AG20443 (cell line): ENCODE data around the gene CDK18.

Experiments used
- DNase-seq: peaks from one replicate; pipeline ENCODE4 v3.0.0; 2012; ENCODE audit warnings: low spot score, mixed read lengths

The CDK18 gene

DNA sequence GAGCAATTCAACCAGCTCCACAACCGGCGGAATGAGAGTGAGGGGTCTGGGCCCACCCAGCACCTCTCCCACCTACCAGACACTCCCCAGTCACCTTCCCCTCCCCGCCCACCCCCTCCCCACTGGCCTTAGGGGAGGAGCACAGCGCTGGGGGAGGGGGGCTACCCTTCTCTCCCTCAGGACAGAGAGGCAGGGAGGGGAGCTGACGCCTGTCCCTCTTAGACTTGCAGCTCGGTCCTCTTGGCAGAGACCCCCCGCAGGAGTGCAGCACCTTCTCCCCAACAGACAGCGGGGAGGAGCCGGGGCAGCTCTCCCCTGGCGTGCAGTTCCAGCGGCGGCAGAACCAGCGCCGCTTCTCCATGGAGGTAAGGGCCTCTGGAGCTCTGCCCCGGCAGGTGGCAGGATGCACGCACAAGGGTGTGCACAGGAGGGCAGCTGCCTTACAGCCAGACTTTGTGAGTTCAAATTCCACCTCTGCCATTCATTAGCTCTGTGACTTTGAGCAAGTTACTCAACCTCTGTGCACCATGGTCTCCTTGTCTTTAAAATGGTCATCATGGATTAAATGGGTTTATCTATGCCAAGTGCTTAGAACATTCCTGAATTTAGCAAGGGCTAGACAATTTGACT lies 18.9 kb downstream of the CDK18 start:
- DNase-seq, result no peak

DNA sequence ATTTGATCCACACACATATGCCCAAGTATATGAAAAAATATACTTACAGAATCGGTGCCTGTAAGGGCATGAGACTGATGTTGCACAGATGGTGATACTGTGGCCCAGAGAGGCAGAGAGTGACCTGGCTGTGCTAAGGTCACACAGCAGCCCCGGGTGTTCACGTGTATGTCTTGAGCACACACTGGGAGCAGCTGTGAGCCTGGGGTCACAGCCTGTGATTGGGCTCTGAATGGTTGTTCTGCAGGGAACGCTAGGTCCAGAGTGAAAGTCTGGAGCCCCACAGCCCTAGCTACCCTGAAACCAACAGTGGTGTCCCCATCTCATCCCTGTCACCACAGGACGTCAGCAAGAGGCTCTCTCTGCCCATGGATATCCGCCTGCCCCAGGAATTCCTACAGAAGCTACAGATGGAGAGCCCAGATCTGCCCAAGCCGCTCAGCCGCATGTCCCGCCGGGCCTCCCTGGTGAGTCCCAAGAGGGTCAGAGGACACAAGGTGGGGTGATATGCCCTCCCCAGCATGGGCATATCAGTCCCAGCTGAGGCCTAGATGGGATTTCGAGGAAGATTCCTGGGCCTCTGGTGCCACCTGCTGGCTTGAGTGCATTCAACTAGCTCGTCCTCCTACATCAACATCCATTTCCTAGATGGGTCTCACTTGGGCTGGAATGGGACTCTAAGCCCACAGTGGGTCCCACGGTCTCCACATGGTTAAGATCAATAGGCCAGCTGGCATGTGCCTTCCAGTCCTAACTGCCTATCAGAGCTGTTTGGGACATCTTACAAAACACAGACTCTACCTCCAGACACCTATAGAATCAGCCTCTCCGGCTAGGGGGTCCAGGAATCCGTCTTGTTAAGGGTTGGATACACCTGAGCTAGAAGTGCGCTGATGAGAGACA lies 19.7 kb downstream of the CDK18 start:
- peak; percentile 87 for DNase-seq

DNA sequence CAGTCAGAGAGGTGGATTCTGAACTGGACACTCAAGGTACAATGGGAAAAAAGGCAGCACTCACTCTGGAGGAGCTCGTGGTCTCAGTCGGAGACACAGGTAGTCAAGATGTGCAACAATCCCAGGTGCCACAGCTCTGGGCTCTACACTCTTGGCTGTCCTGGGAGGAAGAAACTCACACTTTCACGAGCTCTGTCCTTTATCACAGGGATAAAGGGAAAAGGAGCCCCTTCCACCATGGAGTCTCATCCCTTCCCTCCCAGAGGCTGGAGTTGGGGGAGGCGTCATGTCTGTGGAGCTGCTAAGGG lies 20.3 kb downstream of the CDK18 start:
- DNase-seq, result no peak

- DNase-seq, result no peak
Measured at GRCh38 chr1:205525495-205526285, 21.2 kb downstream of the CDK18 start.

GRCh38 chr1:205526431-205526830 lies 22.0 kb downstream of the CDK18 start:
- no peak for DNase-seq

- DNase-seq, result no peak
Measured at GRCh38 chr1:205527931-205528330, 23.5 kb downstream of the CDK18 start.

DNA sequence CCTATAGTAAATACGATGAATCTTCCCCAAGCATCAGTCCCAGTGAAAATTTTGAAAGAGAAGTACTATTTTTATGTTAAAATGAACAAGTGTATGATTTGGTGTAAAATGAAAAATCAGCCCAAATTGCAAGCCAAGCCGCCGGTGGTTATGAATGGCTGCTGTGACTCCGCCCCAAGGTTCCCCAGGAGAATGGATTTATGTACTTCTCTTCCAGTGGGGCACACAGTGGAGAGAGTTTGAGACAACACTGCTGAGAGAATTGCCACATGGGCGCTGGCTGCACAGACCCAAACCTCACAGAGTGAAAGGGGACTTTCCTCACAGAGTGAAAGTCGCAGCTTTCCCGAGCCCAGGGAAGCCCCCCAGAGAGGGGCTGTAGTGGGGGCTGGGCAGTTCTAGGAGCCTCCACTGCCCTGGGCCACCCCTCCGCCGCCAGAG lies 24.0 kb downstream of the CDK18 start:
- no peak for DNase-seq

DNA sequence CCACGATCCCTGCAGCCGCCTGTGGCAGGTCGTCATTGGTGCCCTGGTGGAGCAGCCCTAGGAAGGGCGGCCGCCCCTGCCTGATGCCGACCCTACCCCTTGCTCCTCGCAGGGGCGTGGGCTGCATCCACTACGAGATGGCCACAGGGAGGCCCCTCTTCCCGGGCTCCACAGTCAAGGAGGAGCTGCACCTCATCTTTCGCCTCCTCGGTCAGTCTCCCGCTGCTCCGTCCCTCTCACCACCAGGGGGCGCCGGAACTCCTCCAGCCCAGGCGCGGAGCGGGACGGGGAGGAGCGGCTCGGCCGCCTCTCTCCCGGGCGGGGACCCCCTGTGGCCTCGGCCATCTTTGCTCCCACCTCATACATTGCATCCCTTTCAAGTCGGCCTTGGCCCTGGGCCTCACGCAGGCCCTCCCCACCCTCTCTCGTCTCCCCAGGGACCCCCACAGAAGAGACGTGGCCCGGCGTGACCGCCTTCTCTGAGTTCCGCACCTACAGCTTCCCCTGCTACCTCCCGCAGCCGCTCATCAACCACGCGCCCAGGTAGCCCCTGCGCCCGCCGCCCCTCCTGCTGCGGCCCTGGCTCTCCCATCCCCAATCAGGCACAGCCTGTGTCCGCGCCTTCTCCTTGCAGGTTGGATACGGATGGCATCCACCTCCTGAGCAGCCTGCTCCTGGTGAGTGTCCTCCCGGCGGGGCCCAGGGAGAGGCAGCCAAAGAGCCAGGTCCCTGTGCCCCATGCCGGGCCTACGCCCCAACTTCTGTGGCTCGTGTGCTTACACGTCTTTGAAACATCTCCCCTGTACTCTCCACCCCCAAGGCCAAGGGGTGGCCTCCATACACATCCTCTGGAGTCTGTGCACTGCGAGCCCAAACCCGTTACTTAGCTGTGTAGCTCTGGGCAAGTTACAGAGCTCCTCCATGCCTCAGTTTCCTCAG lies 24.7 kb downstream of the CDK18 start:
- peak; percentile 92 for DNase-seq

DNA sequence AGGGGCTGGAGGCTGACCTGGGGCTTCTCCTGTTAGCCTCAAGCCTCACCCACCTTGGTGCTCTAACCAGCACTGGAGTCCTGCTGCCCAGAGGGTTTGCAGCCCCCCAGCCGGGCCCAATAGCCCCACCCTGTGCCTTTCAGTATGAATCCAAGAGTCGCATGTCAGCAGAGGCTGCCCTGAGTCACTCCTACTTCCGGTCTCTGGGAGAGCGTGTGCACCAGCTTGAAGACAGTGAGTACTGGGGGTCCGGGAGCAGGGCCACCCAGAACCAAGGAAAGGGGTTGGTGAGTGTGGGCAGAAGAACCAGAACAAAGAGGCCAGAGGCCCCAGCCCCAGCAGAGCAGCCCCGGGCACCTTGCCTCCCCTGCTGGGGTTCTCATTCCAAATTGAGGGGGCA lies 25.6 kb downstream of the CDK18 start:
- DNase-seq, result no peak

DNA sequence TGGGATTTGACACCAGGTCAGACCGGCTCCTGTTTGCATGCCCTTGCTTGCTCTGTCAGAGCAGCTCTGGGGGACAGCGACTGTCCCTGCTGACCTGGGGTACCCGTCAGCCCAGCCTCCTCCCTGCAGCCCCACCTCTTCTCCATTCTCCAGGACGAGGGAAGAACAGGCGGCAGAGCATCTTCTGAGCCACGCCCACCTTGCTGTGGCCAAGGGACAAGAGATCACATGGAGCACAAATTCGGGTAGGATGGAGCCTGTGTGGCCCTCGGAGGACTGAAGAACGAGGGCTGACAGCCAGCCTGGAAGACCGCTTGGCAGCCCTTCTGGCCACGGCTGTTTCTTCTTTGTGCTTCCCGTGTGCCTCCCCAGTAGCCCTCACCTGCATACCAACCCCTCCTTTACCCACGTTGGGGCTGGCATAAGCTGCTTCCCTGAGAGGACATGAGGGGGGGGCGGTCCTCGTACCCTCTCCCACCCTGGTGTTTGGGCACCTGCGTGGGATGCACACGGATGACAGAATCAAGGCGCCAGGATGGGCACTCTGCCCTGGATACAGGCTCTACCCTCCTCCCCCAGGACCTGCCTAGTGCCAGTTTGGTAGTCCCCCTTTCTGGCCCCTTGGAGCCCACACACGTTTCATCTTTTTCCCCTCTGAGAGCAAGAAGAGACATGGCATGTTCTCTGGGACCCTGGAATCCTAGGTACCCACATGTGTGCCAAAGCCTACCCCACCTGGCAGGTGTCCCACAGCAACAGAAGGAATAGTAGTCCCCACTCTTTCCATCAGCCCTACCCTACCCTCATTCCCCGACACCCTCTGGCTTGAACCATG lies 26.9 kb downstream of the CDK18 start:
- DNase-seq, result no peak

GRCh38 chr1:205532026-205532898 lies 27.8 kb downstream of the CDK18 start:
- DNase-seq, result no peak

- no peak for DNase-seq
Measured at GRCh38 chr1:205532996-205533735, 28.7 kb downstream of the CDK18 start.

DNA sequence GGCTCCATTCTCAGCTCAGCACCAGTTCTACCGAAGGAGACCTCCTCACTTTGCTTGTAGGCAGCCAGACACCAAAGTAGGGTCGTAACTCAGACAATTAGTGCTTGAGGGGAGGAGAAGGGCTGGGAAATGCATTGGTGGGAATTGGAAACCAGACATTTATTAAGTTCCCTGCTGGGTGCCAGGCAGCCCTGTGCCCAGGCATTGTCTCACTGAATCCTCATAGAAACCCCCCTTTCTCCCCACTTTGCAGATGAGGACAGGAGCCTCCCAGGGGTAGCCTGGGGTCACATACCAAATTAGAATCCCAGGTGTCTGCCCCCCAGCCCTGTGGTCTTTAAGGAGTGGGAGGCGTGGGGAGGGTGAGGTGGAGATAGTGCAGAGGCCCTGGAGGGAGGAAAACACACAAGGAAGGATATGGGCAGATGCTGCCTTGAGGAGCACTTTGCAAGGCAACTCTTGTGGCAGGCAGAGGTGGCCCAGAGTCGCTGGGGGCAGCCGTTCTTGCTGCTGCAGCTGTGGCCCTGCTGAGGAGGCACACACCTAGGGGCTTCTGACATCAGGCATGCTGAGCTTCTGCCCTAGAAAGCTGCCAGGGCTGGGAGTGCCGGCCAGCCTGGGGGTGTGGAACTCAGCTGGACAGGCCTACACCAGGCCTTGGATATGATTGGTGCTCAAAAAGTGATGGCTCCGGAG lies 29.4 kb downstream of the CDK18 start:
- DNase-seq, result no peak

DNA sequence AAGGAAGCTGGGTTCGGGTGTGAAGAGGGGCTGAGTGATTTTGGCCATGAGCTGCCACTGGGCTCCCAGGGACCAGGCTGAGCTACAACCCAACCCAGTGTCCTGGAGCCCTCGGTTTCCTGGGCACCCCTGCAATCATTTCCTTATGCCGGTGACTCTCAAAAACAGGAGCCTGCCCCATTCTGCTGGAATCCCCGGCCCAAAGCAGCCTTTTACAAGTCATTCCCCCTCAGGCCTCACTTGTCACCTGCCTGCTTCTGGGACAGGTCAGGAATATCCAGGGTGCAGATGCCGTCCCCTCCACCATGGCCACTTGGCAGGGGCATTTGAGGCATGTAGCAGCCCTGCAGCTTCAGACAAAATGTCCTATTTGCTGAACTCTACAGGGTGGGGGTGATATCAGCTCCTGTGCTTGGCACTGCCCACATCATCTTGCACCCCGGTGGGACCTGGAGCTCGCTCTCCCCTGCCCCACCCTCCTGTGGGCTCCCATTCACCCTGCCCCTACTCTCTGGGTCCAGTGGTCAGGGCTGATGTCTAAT lies 30.0 kb downstream of the CDK18 start:
- DNase-seq, result no peak

DNA sequence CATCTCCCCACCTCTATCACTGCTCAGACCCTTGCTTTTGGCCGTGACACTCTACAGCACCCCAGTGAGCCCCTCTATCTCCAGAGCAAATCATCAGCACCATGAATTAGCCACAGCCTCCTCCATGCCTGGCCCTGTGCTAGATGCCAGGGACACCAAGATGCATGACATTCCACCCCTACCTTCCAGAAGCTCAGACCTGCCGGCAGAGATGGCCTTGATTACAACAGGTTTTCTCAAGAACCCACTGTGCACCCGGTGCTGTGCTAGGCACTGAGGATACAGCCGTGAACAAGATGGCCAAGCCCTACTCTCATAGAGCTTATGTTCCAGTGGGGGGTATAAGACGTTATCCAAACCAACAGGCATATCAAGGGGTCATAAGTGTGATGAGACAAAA lies 30.6 kb downstream of the CDK18 start:
- DNase-seq, result no peak

GRCh38 chr1:205535866-205536758 lies 31.6 kb downstream of the CDK18 start:
- no peak for DNase-seq

DNA sequence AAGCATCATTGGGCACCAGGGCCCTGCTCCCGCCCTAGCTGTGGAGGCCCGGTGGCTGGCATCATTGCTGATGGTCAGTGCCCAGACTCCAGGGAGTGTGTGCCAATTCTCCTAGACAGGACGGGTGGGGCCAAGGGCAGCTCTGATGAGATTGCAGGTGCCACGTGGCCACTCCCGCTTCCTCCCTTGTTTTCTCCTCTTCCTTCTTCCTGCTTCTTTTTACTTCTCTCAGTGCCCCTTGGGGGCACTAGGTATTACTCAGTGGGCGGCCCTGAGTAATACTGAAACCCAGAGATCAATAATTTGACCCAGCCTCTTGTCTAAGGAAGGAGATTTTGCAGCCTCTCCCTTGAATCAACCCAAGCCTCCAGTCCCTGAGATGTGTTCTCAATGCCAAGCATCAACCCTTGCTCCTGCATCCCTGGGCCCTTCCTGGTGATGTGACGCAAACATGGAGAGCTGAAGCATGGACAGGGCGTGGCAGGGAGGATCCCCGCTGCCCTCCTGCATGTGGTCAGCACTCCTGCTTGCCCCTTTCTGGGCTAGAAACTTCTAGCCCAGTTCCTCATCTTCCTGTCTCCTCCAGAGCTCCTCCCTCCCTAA lies 32.4 kb downstream of the CDK18 start:
- no peak for DNase-seq
